Measurements from ENCODE around the gene PIK3R2. TPM values are rescaled to one million over a fixed set of nuclear protein-coding genes. Genes with fewer than 3 reads are reported as not detected.

Gene PIK3R2
- total and polyA plus RNA-seq, 2 of the 8 experiments (the other 6 are each of a cell fraction or from before 2014, with no cell fraction given): 21.7 to 57.1 TPM

- no peak overlapping the region for H4K91ac ChIP-seq (replicated peaks; ENCODE audit: insufficient read length, low read length)
- H3K23me2 ChIP-seq (ENCODE audit: low read depth, low read length): no peaks in the 10 kb centered on the region
- no peaks in the 10 kb centered on the region for H4K20me1 ChIP-seq (replicated peaks in 1 of 2; ENCODE audit: control insufficient read depth in 1 of 2, insufficient read depth in 2 of 2, low read length in 2 of 2)
- no peak overlapping the region for H2BK12ac ChIP-seq (ENCODE audit: low read depth, low read length)
- H3K36me3 ChIP-seq (ENCODE audit: control insufficient read depth in 2 of 4, insufficient read depth in 4 of 4, low read length in 3 of 4): peaks cover 2 to 18% (median 12%) of the 10 kb centered on the region in 4 experiments; a peak in 5 of 8 replicates
- H3K4ac ChIP-seq (replicated peaks; ENCODE audit: insufficient read length, low read depth, low read length): no peak overlapping the region
- no peak overlapping the region for H3K9ac ChIP-seq (replicated peaks in 1 of 4; ENCODE audit: extremely low read depth in 1 of 4, low read depth in 3 of 4, low read length in 3 of 4)
- H3K79me1 ChIP-seq (ENCODE audit: low read depth, low read length): no peaks in the 10 kb centered on the region
- no peak for DNase-seq (ENCODE audit: low read depth in 1 of 2, low spot score in 2 of 2)
- H3K4me3 ChIP-seq (ENCODE audit: extremely low read depth in 1 of 4, insufficient read depth in 2 of 4, low read depth in 3 of 4, low read length in 4 of 4): no peak overlapping the region
- no peak overlapping the region for H3K4me2 ChIP-seq (ENCODE audit: insufficient read depth in 1 of 2, low read depth in 2 of 2, low read length in 2 of 2)
- H2AK5ac ChIP-seq (ENCODE audit: low read depth, low read length): no peak overlapping the region
- no peak overlapping the region for H3K27ac ChIP-seq (ENCODE audit: low read depth, low read length)
- no peak overlapping the region for H4K5ac ChIP-seq (ENCODE audit: insufficient read length, low read depth, low read length)
- no peak overlapping the region for H3K56ac ChIP-seq (replicated peaks; ENCODE audit: insufficient read length, low read depth, low read length)
- H3K18ac ChIP-seq (ENCODE audit: extremely low read depth, low read length): no peak overlapping the region
- H3K14ac ChIP-seq (ENCODE audit: insufficient read length): no peak overlapping the region
- H2AFZ ChIP-seq (ENCODE audit: low read length): no peak overlapping the region
- H2BK5ac ChIP-seq (ENCODE audit: low read depth, low read length): no peak overlapping the region
- TF ChIP-seq RBBP5 (IDR thresholded peaks at IDR 0.05; ENCODE audit: borderline replicate concordance, low read depth, low read length) (no peak), CTCF (IDR thresholded peaks at IDR 0.05; ENCODE audit: control extremely low read depth in 1 of 3, insufficient read depth in 1 of 3, low read depth in 1 of 3, low read length in 3 of 3) (no peak)
- no peak overlapping the region for H4K8ac ChIP-seq (ENCODE audit: extremely low read depth, insufficient read depth, low read length)
- H2BK120ac ChIP-seq (replicated peaks; ENCODE audit: low read depth, low read length): no peak overlapping the region
- WGBS, 2 experiments (ENCODE audit: extremely low coverage in 1 of 2, insufficient coverage in 1 of 2, insufficient read length in 1 of 2, insufficient replicate concordance in 2 of 2, low coverage in 1 of 2, low lambda C conversion rate in 2 of 2, missing lambda C conversion rate in 1 of 2): 93% methylated on average over 9 of the region's 9 CpGs; no CpG with 5 or more reads in 1 of the 2 experiments
- no peaks in the 10 kb centered on the region for H3K4me1 ChIP-seq (replicated peaks in 1 of 4; ENCODE audit: control insufficient read depth in 3 of 4, insufficient read depth in 4 of 4, low read length in 3 of 4)
- H3K79me2 ChIP-seq (ENCODE audit: control insufficient read depth in 1 of 2, insufficient read depth in 2 of 2, low read length in 2 of 2): no peaks in the 10 kb centered on the region
- ChIA-PET POLR2A (ENCODE audit: partially characterized antibody) (interaction anchor here (0.9 to 1.7 kb wide), 2 partner anchors 8 to 9 kb away, joined by 3 to 4 read pairs; no protein-coding TSS in a partner anchor), CTCF (ENCODE audit: partially characterized antibody) (interaction anchor here (0.7 to 1.0 kb wide), 4 partner anchors 23 to 984 kb away, joined by 3 to 6 read pairs (median 3); no protein-coding TSS in a partner anchor)
- no peak for FAIRE-seq
- H2BK15ac ChIP-seq (ENCODE audit: low read length): no peak overlapping the region
- no peak overlapping the region for H3K23ac ChIP-seq (ENCODE audit: insufficient read length)
- no peaks in the 10 kb centered on the region for H3K9me3 ChIP-seq (ENCODE audit: insufficient read depth in 2 of 2, low read depth in 1 of 2, low read length in 1 of 2)
- no peaks in the 10 kb centered on the region for H3K27me3 ChIP-seq (replicated peaks in 1 of 4; ENCODE audit: control insufficient read depth in 3 of 4, extremely low read depth in 1 of 4, insufficient read depth in 3 of 4, low read length in 3 of 4)
- no peak overlapping the region for H2BK20ac ChIP-seq (ENCODE audit: low read length)
These were observed 15.2 kb upstream of the PIK3R2 start for GRCh38 chr19:18137657-18138339.
